DMS153 treated with DMSO at 0.1 percent for 48 hours (cell line): Measurements from ENCODE around the gene PHYKPL.
"Not testable (repeated sequence)": the region's sequence is repeated elsewhere in the genome, so short reads cannot be mapped to it uniquely, and the experiment has no call there.

ENCODE experiments used
- DNase-seq: peaks from one replicate; lab custom pipeline; 2025; ENCODE audit not compliant: unreplicated experiment; lab: John Stamatoyannopoulos, UW

Gene PHYKPL

GRCh38 chr5:178265746-178266145 is 33.1 kb upstream of the PHYKPL start:
- no peak for DNase-seq

- no peak for DNase-seq
Measured at GRCh38 chr5:178264044-178264443, 31.4 kb upstream of the PHYKPL start.

DNA sequence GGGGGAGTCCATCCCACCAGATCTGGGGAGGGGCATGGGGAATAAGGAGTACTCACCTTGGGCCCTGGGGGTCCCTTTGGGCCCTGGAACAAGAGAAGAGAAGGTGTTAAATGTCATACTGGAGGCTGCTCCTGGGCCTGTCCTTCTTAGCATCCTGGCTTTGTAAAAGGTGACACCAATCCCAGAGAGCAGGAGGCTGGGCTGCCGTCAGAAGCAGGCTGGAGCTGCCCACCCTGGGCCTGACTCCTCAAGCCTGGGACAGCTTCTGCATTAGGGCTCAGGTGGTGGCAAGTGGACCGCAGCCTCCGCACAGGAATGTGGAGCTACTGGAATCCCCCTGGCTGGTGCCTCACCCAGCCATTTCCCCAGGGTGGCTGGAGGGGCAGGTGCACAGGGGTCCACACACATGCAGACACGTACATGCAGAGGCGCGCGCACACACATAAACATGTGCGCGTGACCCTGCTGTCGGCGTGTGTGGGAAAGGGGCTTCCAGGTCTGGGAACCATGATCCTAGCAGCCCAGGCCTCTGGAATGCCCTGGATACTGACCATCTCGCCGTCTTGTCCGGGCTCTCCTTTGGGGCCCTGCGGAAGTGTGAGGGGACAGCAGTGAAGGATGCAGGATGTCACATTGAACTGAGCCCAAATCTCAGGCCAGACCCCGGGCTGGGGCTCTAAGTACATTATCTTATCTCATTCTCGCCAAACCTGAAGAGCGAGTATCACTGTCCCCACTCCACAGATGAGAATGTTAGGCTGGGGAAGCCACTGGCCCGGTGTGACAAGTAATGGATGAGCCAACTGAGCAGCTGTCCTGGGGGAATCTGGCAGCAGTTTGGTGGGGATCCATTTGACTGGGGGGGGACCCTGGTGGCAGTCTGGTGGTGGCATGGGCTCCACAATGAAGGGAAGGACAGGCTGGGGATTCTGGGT is 29.3 kb upstream of the PHYKPL start:
- no peak for DNase-seq

DNA sequence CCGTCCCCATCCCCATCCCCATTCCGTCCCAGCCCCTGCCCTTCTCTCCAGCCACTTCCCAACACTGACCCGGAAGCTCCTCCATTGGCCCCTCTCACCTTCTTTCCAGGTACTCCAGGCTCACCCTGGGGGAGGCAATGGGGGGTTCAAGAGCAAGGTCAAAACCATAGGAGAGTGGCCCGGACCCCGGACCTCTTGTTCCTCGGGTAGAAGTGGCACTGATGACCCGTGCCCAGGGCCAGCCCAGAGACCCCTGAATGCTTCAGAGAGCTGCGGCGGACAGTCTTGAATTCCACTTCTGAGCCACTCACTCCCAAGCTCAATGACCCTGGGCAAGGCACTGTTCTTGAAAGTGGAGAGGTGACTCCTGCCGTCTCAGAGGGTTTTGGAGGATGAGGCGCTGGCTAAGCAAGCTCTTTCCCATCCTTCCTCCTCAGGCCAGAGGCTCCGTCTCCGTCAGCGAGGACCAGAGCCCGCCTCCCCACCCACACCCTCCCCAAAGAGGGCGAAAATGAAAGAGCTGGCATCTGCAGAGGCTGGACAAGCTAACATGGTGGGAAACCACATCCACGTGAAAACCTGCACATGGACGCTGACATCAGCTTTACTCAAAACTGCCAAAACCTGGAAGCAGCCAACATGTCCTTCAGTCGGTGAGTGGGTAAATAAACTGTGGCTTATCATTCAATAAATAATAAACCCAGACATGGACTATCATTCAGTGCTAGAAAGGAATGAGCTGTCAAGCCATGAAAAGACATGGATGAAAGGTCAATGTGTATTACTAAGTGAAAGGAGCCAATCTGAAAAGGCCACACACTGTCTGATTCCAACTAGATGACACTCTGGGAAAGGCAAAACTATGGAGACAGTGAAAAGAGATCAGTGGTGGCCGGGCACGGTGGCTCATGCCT is 27.3 kb upstream of the PHYKPL start:
- DNase-seq: no peak

DNA sequence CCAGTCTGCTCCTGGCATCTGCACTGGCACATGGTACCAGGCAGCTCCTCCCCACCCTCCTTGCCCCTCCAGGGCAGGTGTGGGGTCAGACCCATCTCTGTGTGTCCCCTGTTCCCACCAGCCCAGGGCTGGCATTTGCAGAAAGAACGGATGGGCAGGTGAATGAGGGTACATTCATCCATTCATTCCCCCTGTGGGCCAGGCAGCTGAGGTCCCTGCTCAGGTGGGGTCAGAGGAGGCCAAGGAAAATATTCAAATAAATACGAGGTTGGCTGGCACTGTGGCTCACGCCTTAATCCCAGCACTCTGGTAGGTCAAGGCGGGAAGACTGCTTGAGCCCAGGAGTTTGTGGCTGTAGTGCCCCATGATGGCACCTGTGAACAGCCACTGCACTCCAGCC is 25.0 kb upstream of the PHYKPL start:
- no peak for DNase-seq

GRCh38 chr5:178256746-178257145 is 24.1 kb upstream of the PHYKPL start:
- no peak for DNase-seq

DNA sequence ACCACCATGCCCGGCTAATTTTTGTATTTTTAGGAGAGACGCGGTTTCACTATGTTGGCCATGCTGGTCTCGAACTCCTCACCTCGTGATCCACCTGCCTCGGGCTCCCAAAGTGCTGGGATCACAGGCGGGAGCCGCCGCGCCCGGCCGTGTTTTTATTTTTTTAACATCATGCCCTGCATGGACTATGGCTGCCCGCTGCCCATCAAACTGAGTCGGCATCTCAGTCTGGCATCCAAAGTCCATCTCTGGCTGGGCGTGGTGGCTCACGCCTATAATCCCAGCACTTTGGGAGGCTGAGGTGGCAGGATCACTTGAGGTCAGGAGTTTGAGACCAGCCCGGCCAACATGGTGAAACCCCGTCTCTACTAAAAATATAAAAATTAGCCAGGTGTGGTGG is 21.0 kb upstream of the PHYKPL start:
- not testable (repeated sequence) for DNase-seq

GRCh38 chr5:178252258-178252657 is 19.7 kb upstream of the PHYKPL start:
- no peak for DNase-seq

- no peak for DNase-seq
Measured at GRCh38 chr5:178250263-178250662, 17.7 kb upstream of the PHYKPL start.

- no peak for DNase-seq
Measured at GRCh38 chr5:178249191-178249989, 16.8 kb upstream of the PHYKPL start.

DNA sequence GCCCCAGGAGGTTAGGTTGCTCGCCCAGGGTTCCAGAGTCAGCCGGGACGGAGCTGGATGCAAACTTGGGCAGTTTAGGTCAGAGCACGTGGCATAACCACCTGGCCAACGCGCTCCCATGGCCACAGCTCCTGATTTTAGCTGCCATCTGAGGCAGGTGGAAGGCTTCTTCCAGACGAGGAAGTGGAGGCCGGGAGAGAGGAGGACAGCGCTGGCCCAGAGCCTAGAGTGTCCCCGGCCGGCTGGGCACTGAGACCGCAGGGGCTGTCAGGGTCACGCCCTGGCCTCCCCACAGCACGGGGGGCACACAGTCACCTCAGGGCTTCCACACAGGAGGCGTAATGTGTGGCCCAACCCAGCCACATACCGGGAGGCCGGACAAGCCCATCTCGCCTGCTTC is 16.1 kb upstream of the PHYKPL start:
- DNase-seq: no peak

DNA sequence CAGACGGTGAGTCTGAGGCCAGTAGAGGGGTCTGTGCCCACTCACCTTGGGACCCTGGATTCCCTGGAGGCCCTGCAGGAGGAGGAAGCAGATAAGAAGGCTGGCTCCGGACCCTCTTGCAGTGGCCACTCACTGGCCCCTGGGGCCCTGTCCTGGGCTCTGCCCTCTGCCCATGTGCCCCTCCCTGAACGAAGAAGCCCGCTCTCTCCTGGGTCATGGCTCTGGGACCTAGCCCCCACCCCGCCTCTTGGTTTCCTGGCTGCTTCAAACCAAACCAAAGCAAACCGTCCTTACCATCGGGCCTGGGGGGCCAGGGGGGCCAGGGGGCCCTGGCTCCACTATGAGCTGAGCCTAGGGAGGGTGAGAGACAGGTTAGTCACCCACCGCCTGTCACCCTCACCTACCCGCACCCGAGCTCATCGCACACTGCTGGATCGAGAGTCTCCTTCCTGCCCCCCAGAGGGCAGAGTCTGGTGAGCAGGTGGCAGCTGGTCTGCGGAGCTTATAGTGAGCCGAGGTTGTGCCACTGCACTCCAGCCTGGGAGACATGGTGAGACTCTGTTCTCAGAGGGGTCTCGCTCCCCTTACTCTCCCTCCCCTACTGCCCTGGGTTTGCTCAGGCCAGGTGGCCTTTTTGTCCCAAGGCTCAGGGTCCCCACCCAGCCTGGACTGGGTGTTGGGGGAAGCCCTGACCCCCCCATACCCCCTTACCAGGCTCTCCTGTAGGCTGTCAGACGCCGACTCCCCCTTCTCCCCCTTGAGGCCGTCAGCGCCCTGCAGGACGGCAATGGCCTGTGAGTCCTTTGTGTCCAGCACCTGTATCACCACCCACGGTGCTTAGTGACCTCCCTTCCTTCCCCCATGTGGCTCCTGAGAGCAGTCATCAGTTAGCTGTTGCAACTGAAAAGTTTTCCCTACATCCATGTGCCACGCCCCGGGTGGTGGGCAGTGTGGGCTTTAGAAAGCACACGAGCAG is 15.2 kb upstream of the PHYKPL start:
- DNase-seq: no peak

DNA sequence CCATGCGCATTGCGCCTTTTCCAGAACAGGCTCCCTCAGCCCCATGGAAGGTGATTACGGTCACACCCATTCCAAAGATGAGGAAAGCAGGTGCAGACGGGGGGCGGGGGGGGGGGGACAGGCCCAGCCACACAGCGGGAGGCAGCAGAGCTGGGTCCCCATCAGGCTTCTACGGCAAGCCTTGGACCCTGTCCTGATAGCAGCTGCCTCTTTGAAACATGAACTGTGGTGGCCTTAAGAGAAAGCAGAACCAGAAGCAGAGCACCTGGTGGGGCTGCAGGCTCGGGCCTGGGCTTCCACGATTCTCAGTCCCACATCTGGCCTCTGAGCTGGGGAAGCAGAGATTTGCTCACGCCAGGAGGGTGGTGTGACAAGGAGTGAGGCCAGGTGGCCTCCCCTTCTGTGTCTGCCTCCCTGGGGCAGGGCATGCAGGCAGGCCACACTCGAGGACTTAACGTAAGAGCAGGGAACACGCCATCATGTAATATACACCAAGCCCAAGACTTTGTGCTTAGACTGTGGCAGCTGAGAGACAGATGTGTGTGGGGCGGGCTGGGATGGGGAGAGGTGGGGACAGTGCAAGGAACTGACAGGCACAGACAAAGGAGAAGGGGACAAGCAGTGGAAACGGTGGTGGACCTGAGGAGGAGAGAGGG is 14.2 kb upstream of the PHYKPL start:
- no peak for DNase-seq

DNA sequence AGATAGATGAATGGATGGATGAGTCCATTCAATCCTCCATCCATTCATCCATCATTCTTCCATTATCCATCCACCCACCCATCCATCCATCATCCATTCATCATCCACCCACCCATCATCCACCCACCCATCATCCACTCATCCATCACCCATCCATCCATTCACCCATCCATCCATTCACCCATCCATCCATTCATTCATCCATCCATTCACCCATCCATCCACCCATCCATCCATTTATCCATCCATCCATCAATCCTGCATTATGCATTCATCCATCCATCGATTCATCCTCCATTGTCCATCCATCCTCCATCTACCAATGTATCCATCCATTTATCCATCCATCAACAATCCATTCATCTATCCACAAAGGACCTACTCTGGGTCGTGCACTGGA is 12.8 kb upstream of the PHYKPL start:
- no peak for DNase-seq

GRCh38 chr5:178244576-178244975 is 12.0 kb upstream of the PHYKPL start:
- DNase-seq: no peak

DNA sequence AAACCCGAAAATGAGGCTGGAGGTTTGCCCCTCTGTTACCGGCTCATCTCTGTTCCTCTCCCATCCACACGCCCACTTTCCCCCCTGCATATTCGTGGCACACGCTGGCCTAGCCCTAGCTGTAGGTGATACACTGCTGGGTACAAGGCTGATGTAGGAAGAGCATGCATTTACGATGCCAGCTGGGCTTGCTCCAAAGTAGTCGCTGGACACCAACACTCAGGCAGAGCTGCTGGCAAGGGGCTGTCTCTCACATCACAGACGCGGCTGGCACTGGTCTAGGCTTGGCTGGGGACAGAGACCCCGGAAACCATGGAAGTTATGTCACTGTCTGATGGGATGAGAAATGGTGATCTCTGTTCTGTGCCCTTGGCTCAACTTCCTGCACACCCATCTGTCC is 9.8 kb upstream of the PHYKPL start:
- no peak for DNase-seq

GRCh38 chr5:178241688-178242231 is 9.2 kb upstream of the PHYKPL start:
- DNase-seq: no peak

GRCh38 chr5:178241231-178241663 is 8.6 kb upstream of the PHYKPL start:
- DNase-seq: no peak

- DNase-seq: no peak
Measured at GRCh38 chr5:178240766-178241165, 8.2 kb upstream of the PHYKPL start.
